Hematopoietic multipotent progenitor cell (in vitro differentiated cells): ENCODE measurements around the gene SIT1. TPM values are rescaled to one million over a fixed set of nuclear protein-coding genes. Genes with fewer than 3 reads are reported as not detected.

Source experiments
- DNase-seq, 3 donors: peaks; one replicate each; pipeline ENCODE4 v3.0.0-alpha.2; 2011 to 2015; ENCODE audit warnings: low read depth in 2 of 3, low spot score in 2 of 3
- total RNA-seq: library from RNA; depleted of rRNA; stranded (reverse); fragments of >200 nt; gene quantifications from one replicate; pipeline ENCODE4 v1.2.3, GENCODE V29; 2012

Gene SIT1
- total RNA-seq, 1 donor, result 0.54 TPM

GRCh38 chr9:35682520-35683315 lies 32.0 kb upstream of the SIT1 start:
- DNase-seq, result no peak

- no peak for DNase-seq
Measured at GRCh38 chr9:35682051-35682450, 31.3 kb upstream of the SIT1 start.

DNA sequence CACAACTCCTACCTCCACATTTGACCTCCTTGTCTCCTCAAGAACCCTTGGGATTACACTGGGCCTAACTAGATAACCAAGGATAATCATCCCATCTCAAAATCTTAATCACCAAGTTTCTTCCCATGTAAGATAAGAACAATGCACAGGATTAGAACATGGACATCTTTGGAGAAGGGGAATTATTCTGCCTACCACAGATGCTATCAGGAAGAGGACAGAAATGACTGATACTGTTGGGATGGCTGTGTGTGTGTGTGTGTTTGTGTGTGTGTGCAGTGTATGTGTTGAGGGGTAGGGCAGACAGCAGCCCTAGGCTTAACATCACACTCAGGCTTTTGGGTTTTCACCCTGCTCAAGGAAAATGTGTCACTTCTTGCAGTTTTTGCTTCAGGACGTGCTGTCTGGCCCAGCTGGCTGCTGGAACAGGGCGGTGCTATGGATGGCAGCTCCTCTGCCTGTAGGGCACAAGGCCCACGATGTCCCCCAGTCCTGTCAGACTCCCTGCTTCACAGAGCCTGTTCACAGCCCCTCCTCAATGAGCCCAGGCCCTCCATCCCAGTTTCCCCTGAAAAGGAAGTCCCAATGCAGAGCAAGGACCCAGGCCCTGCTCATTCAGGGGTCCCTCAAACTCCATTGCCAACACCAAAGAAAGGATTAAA lies 30.7 kb upstream of the SIT1 start:
- no peak for DNase-seq

DNA sequence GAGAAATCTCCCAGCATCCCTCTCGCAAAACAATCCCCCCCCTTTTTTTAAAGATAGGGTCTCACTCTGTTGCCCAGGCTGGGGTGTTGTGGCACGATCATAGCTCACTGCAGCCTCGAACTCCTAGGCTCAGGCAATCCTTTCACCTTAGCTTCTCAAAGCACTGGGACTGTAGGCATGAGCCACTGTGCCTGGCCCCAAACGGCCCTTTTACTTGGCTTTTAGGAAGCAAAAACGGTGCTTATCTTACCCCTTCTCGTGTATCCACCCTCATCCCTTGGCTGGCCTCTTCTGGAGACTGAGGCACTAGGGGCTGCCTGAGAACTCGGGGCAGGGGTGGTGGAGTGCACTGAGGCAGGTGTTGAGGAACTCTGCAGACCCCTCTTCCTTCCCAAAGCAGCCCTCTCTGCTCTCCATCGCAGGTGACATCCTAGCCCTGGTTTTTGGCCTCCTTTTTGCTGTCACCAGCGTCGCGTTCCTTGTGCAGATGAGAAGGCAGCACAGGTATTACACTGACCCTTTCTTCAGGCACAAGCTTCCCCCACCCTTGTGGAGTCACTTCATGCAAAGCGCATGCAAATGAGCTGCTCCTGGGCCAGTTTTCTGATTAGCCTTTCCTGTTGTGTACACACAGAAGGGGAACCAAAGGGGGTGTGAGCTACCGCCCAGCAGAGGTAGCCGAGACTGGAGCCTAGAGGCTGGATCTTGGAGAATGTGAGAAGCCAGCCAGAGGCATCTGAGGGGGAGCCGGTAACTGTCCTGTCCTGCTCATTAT lies 29.8 kb upstream of the SIT1 start:
- no peak for DNase-seq

- no peak for DNase-seq
Measured at GRCh38 chr9:35679766-35680330, 29.1 kb upstream of the SIT1 start.

GRCh38 chr9:35679091-35679490 lies 28.4 kb upstream of the SIT1 start:
- DNase-seq, result no peak

DNA sequence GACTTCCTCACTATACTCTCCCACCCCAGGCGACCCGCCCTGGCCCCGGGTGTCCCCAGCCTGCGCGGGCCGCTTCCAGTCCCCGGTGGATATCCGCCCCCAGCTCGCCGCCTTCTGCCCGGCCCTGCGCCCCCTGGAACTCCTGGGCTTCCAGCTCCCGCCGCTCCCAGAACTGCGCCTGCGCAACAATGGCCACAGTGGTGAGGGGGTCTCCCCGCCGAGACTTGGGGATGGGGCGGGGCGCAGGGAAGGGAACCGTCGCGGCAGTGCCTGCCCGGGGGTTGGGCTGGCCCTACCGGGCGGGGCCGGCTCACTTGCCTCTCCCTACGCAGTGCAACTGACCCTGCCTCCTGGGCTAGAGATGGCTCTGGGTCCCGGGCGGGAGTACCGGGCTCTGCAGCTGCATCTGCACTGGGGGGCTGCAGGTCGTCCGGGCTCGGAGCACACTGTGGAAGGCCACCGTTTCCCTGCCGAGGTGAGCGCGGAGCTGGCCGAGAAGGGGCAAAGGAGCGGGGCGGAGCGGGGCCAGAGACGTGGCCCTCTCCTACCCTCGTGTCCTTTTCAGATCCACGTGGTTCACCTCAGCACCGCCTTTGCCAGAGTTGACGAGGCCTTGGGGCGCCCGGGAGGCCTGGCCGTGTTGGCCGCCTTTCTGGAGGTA lies 25.1 kb upstream of the SIT1 start:
- peak in 1 of 3 donors; percentile 39 for DNase-seq

DNA sequence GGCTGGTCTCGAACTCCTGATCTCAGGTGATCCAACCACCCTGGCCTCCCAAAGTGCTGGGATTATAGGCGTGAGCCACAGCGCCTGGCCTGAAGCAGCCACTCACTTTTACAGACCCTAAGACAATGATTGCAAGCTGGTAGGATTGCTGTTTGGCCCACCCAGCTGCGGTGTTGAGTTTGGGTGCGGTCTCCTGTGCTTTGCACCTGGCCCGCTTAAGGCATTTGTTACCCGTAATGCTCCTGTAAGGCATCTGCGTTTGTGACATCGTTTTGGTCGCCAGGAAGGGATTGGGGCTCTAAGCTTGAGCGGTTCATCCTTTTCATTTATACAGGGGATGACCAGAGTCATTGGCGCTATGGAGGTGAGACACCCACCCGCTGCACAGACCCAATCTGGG lies 24.5 kb upstream of the SIT1 start:
- no peak for DNase-seq

DNA sequence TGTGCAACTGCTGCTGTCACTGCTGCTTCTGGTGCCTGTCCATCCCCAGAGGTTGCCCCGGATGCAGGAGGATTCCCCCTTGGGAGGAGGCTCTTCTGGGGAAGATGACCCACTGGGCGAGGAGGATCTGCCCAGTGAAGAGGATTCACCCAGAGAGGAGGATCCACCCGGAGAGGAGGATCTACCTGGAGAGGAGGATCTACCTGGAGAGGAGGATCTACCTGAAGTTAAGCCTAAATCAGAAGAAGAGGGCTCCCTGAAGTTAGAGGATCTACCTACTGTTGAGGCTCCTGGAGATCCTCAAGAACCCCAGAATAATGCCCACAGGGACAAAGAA lies 23.3 kb upstream of the SIT1 start:
- DNase-seq, result no peak

DNA sequence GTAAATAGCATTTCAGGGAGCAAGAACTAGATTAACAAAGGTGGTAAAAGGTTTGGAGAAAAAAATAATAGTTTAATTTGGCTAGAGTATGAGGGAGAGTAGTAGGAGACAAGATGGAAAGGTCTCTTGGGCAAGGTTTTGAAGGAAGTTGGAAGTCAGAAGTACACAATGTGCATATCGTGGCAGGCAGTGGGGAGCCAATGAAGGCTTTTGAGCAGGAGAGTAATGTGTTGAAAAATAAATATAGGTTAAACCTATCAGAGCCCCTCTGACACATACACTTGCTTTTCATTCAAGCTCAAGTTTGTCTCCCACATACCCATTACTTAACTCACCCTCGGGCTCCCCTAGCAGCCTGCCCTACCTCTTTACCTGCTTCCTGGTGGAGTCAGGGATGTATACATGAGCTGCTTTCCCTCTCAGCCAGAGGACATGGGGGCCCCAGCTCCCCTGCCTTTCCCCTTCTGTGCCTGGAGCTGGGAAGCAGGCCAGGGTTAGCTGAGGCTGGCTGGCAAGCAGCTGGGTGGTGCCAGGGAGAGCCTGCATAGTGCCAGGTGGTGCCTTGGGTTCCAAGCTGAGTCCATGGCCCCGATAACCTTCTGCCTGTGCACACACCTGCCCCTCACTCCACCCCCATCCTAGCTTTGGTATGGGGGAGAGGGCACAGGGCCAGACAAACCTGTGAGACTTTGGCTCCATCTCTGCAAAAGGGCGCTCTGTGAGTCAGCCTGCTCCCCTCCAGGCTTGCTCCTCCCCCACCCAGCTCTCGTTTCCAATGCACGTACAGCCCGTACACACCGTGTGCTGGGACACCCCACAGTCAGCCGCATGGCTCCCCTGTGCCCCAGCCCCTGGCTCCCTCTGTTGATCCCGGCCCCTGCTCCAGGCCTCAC lies 22.6 kb upstream of the SIT1 start, which contains the start of gene CA9:
Gene CA9 (plus strand): TSS at position 797 of the 893 bp plus-strand sequence. CDS start 32 bp downstream, at position 829.
- no peak for DNase-seq

GRCh38 chr9:35669331-35670145 lies 18.8 kb upstream of the SIT1 start:
- no peak for DNase-seq

GRCh38 chr9:35667939-35668338 lies 17.2 kb upstream of the SIT1 start:
- DNase-seq, result no peak

DNA sequence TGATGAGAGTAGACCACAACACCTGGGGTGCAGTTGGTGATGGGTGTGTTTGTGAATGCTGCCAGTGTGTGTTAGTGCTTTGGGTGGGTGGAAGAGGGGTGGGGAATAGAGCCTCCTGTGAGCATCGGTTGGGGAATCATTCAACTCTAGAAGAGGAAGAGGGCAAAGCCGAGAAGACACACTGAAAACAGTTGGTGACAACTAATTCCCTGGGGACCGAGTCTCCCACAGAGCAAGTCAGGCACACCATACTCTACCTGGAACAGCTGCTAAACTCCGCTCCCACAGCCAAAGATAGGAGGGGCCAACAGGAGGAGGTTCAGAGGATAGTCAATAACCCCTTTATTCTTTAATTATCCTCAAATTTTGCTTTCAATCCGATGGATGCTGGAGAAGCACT lies 15.8 kb upstream of the SIT1 start:
- no peak for DNase-seq

GRCh38 chr9:35666045-35666444 lies 15.3 kb upstream of the SIT1 start:
- DNase-seq, result no peak

DNA sequence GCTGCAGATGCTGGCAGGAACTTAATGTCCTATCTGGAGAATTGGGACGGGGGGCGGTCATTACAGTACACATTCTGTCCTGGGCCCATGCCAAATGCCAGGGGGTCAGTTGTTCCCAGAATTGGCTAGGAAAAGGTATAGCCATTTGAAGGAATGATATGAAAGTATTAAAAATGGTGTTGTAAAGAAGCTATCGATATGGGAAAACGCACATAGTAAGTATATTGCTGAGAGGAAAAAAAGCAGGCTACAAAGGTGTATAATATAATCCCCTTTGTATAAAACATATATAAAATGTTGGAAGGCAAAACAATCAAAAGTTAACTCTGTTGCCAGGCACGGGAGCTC lies 14.7 kb upstream of the SIT1 start:
- DNase-seq, result no peak

GRCh38 chr9:35664531-35665470 lies 14.1 kb upstream of the SIT1 start, which contains the start of gene ARHGEF39:
Gene ARHGEF39, minus strand, starts transcription at chr9:35665195. Its CDS starts 26 bp downstream, at chr9:35665169.
- peak in 2 of 3 donors; percentile 53 to 57 for DNase-seq

GRCh38 chr9:35662437-35662836 lies 11.7 kb upstream of the SIT1 start:
- no peak for DNase-seq
